K562 (cell line): Measurements from ENCODE around the gene CPZ. TPM values are rescaled to one million over a fixed set of nuclear protein-coding genes. Genes with fewer than 3 reads are reported as not detected.

Experiments used
- ATAC-seq: fragments of 200-7000 bp; cut with Tn5 transposase; 3 replicates; pipeline ENCODE4 v1.9.1; 2020; ENCODE audit warnings: moderate library complexity
- BruUV-seq: library from RNA; stranded (reverse); fragments of 400-500 nt; replicated peaks from 2 replicates; lab custom pipeline; 2021; lab: Mats Ljungman, UMichigan
- CTCF ChIA-PET: fragments of 300-600 bp; formaldehyde crosslinking; extraction: SDS; loops from one replicate; lab custom pipeline; 2021; ENCODE audit warnings: low intra/inter-chr PET ratio; lab: Yijun Ruan, JAX
- POLR2A ChIA-PET: fragments of 300-600, 350-650 bp; sonication (Branson Sonifier 250); formaldehyde crosslinking; extraction: SDS; loops from one replicate; lab custom pipeline; 2021; ENCODE audit warnings: antibody characterized with exemption, inconsistent platforms; lab: Yijun Ruan, JAX
- DNase-seq, 4 experiments: peaks; one replicate each; pipeline versions ENCODE4 v3.0.0 to v3.0.0-alpha.2; 2011 to 2018; ENCODE audit warnings: low spot score in 3 of 4, mixed read lengths in 3 of 4; ENCODE audit errors: extremely low read depth in 1 of 4
- FAIRE-seq: peaks from 2 replicates; lab custom pipeline; 2011; peaks lifted over from hg19 to GRCh38; lab: Jason Lieb, UNC
- H2AFZ ChIP-seq: 2 replicates; pipeline ENCODE4 v1.6.0; 2011; ENCODE audit warnings: low read depth, low read length, control low read depth, inconsistent platforms
- H3K27ac ChIP-seq: fragments of 200-600 bp; 3 replicates; pipeline ENCODE4 v1.8.0; 2011; ENCODE audit warnings: low read depth, mild to moderate bottlenecking, control low read depth, inconsistent platforms, low read length, moderate library complexity, mixed read lengths; ENCODE audit errors: extremely low read depth
- H3K27me3 ChIP-seq, 2 experiments: fragments of 300-600 bp in 1 of 2; 2 replicates in 1 of 2; 3 replicates in 1 of 2; pipeline versions ENCODE4 v1.6.0 to v1.8.0; 2011; ENCODE audit warnings: inconsistent platforms in 2 of 2, low read length in 2 of 2, mild to moderate bottlenecking in 1 of 2, mixed read lengths in 1 of 2, moderate library complexity in 1 of 2; ENCODE audit not compliant: control insufficient read depth in 2 of 2, insufficient read depth in 2 of 2
- H3K36me3 ChIP-seq: fragments of 300-600 bp; 3 replicates; pipeline ENCODE4 v1.8.0; 2011; ENCODE audit warnings: mild to moderate bottlenecking, low read length, inconsistent platforms; ENCODE audit not compliant: control insufficient read depth, insufficient read depth
- H3K4me1 ChIP-seq, 2 experiments: fragments of 200-600 bp in 1 of 2; replicated peaks in 1 of 2; 2 replicates in 1 of 2; 3 replicates in 1 of 2; pipeline versions ENCODE4 v1.5.1 to v1.8.0; 2011; ENCODE audit warnings: inconsistent platforms in 2 of 2, low read length in 2 of 2, mild to moderate bottlenecking in 1 of 2, mixed read lengths in 1 of 2, moderate library complexity in 1 of 2; ENCODE audit not compliant: control insufficient read depth in 2 of 2, insufficient read depth in 2 of 2
- H3K4me2 ChIP-seq: 2 replicates; pipeline ENCODE4 v1.6.1; 2011; ENCODE audit warnings: low read length, control low read depth, inconsistent platforms, mixed read lengths; ENCODE audit not compliant: insufficient read depth
- H3K4me3 ChIP-seq: fragments of 200-600 bp; sonication (generic), shearing (Covaris generic); 2 replicates; pipeline ENCODE4 v1.5.1; 2016; ENCODE audit warnings: control low read depth, inconsistent platforms
- H3K79me2 ChIP-seq: fragments of 200-600 bp; 3 replicates; pipeline ENCODE4 v1.8.0; 2011; ENCODE audit warnings: low read length, inconsistent platforms; ENCODE audit not compliant: control insufficient read depth, insufficient read depth
- H3K9ac ChIP-seq, 2 experiments: 2 replicates each; pipeline versions ENCODE4 v1.6.0 to v1.6.1; 2011; ENCODE audit warnings: low read depth in 2 of 2, low read length in 2 of 2, control low read depth in 1 of 2, inconsistent platforms in 1 of 2, mild to moderate bottlenecking in 1 of 2, mixed read lengths in 1 of 2; ENCODE audit not compliant: insufficient read depth in 1 of 2
- H3K9me1 ChIP-seq: one replicate; pipeline ENCODE4 v1.6.0; 2011; ENCODE audit warnings: inconsistent platforms, mild to moderate bottlenecking, low read length, moderate library complexity; ENCODE audit not compliant: control insufficient read depth, insufficient read depth
- H3K9me3 ChIP-seq: replicated peaks from 2 replicates; pipeline ENCODE4 v1.5.1; 2011; ENCODE audit warnings: low read depth, low read length, inconsistent platforms; ENCODE audit not compliant: control insufficient read depth, insufficient read depth
- H4K20me1 ChIP-seq: replicated peaks from 2 replicates; pipeline ENCODE4 v1.6.1; 2011; ENCODE audit warnings: low read length, inconsistent platforms, mixed read lengths; ENCODE audit not compliant: control insufficient read depth, insufficient read depth
- HDAC3 ChIP-seq: fragments of 450-650 bp; IDR thresholded peaks from 2 replicates; pipeline ENCODE4 v1.6.1; 2018; ENCODE audit warnings: borderline replicate concordance, mild to moderate bottlenecking, moderate library complexity; ENCODE audit not compliant: partially characterized antibody
- HNRNPL ChIP-seq: fragments of 200-400 bp; formaldehyde crosslinking; IDR thresholded peaks from 2 replicates; pipeline ENCODE4 v1.6.1; 2017; ENCODE audit warnings: low read depth, mild to moderate bottlenecking, low read length
- MYBL2 ChIP-seq, 2 experiments: fragments of 450-650 bp in 1 of 2; sonication (generic) in 1 of 2; formaldehyde crosslinking in 1 of 2; IDR thresholded peaks; 2 replicates each; pipeline versions ENCODE4 v1.6.1 to v1.8.1; 2017 to 2022; ENCODE audit warnings: borderline replicate concordance in 1 of 2, inconsistent platforms in 1 of 2, low read depth in 1 of 2, mild to moderate bottlenecking in 1 of 2, missing genetic modification reagents in 1 of 2, moderate library complexity in 1 of 2
- PCBP2 ChIP-seq: fragments of 200-400 bp; formaldehyde crosslinking; IDR thresholded peaks from 2 replicates; pipeline ENCODE4 v1.6.1; 2018; ENCODE audit warnings: low read length, low read depth, mild to moderate bottlenecking, moderate library complexity; ENCODE audit not compliant: poor library complexity, severe bottlenecking
- RNF2 ChIP-seq: sonication (generic); IDR thresholded peaks from 2 replicates; pipeline ENCODE4 v1.6.1; 2016
- SLC30A9 ChIP-seq: fragments of 250-450 bp; sonication (Bioruptor Pico); IDR thresholded peaks from 2 replicates; pipeline ENCODE4 v1.8.0; 2022; ENCODE audit warnings: mild to moderate bottlenecking, moderate library complexity
- SMC3 ChIP-seq: conservative IDR thresholded peaks from 2 replicates; pipeline ENCODE4 v1.6.1; 2011; ENCODE audit warnings: low read depth, low read length, improper control_type of control experiment; ENCODE audit not compliant: insufficient read depth
- TOE1 ChIP-seq, 2 experiments: fragments of 450-650 bp in 1 of 2; sonication (generic) in 1 of 2; formaldehyde crosslinking in 1 of 2; IDR thresholded peaks; 2 replicates each; pipeline versions ENCODE4 v1.7.1 to v1.8.0; 2016 to 2022; ENCODE audit warnings: borderline replicate concordance in 2 of 2, mild to moderate bottlenecking in 2 of 2, antibody characterized with exemption in 1 of 2, inconsistent platforms in 1 of 2, low read depth in 1 of 2, missing genetic modification reagents in 1 of 2, moderate library complexity in 1 of 2
- WGBS: fragments of 100-300 bp; shearing (Covaris generic); methylation state at CpG from one replicate; pipeline ENCODE4 v1.1.6; 2016; ENCODE audit warnings: low coverage, mixed read lengths; ENCODE audit not compliant: insufficient coverage; ENCODE audit errors: missing lambda C conversion rate; 5-methylcytosine and 5-hydroxymethylcytosine counted together
- in situ Hi-C: fragments of 300-500 bp; cut with MboI; formaldehyde crosslinking; loops from 4 replicates; pipeline ENCODE4 v1.15.0; 2018; ENCODE audit warnings: inconsistent platforms, mixed read lengths
- intact Hi-C: fragments of 100-400 bp; cut with micrococcal nuclease; formaldehyde crosslinking; loops from 2 replicates; pipeline ENCODE4 v1.14.2; 2022
- polyA plus RNA-seq, 8 experiments: library from polyadenylated mRNA; depleted of rRNA in 4 of 8; stranded (reverse) in 5 of 8; unstranded in 3 of 8; fragments of >200 nt; fragmentation: Nextera tagmentation in 2 of 8; fragmentation: Illumina TruSeq in 1 of 8; extraction: Ambion mirVana in 2 of 8; extraction: Trizol in 1 of 8; gene quantifications; 2 replicates each; pipeline versions ENCODE4 v1.2.1 to v1.2.3, GENCODE V29; 2011 to 2014; ENCODE audit warnings: inconsistent platforms in 1 of 8, missing spikeins in 1 of 8
- total RNA-seq, 7 experiments: library from RNA; depleted of rRNA in 6 of 7; stranded (reverse); fragments of >200 nt in 6 of 7; fragmentation: Illumina TruSeq in 2 of 7; extraction: Trizol in 2 of 7; gene quantifications; 2 replicates each; pipeline versions ENCODE4 v1.2.1 to v1.2.3, GENCODE V29; 2011 to 2021; ENCODE audit warnings: low replicate concordance in 1 of 7
- TF ChIP-seq, protein P1 (sequence below), 2 experiments: fragments of 450-650 bp in 1 of 2; IDR thresholded peaks; 2 replicates each; pipeline ENCODE4 v1.6.1; 2011 to 2017; ENCODE audit warnings: low read depth in 2 of 2, antibody characterized with exemption in 1 of 2, borderline replicate concordance in 1 of 2, low read length in 1 of 2, mild to moderate bottlenecking in 1 of 2, mixed read lengths in 1 of 2; ENCODE audit not compliant: control insufficient read depth in 1 of 2
- TF ChIP-seq, protein P2 (sequence below): sonication (generic); formaldehyde crosslinking; IDR thresholded peaks from 2 replicates; pipeline ENCODE4 v1.8.1; 2023; ENCODE audit warnings: mild to moderate bottlenecking, missing genetic modification reagents

The CPZ gene
- total and polyA plus RNA-seq, 9 of the 15 experiments (the other 6 are each of a cell fraction or from before 2014, with no cell fraction given), result 0.06 to 2.2 (median 1.2) TPM; not detected in 1

DNA sequence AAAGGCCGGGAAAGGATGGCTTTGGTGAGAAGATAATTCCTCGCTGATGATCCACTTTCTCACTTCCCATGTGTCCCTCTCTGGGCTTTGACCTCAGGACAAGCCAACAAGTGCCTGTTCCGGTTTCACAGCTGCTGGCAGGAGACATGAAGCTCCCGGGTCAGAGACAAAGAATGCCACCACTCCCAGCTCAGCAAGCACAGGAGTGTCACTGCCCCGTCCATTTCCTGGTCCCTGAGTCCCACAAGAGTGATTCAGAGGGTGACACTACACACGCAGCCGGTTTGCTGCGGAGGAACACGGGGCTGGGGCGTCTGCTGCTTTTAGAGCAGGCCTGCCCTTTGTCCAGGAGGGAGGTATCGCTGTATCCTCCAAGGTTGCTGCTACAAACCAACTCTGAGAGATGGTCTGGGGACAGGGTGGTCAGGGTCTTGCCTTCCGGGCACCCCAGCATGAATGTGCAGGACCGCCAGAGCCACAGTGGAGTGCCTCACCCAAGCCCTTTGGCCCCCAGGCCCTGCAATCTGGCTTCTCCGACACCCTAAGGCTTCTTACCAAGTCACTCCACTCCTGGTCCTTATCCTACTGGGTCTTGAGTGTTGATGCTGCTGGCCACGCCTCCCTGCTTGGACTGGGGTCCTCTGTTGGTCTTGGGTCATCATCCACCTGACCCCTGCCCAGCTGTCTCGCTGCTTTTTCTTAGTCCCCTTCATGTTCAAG, 49.5 kb downstream of the CPZ start:
- Histone ChIP-seq H3K36me3 (no peaks in the 10 kb centered on the region), H3K9me1 (no peaks in the 10 kb centered on the region), H3K27ac (no peak overlapping the region), H3K9ac (no peak overlapping the region), H3K4me1 (no peaks in the 10 kb centered on the region), H2AFZ (no peak overlapping the region), H3K4me2 (no peak overlapping the region), H3K27me3 (peaks cover 23 to 83% of the 10 kb centered on the region in 2 experiments; a peak in 4 of 5 replicates), H3K9me3 (no peaks in the 10 kb centered on the region), H3K4me3 (no peak overlapping the region), H3K79me2 (no peaks in the 10 kb centered on the region), H4K20me1 (peaks cover 3% of the 10 kb centered on the region; the same call in 1 of the 2 replicates)
- ChIA-PET POLR2A (no interaction called here), CTCF (no interaction called here)
- FAIRE-seq (no peak), ATAC-seq (no peak), DNase-seq (no peak)
- WGBS, result 1% methylated on average over 15 of the region's 16 CpGs
- intact Hi-C loops (no loop called here), in situ Hi-C loops (no loop called here)
- BruUV-seq, result no TSS peak
- no peak for TF ChIP-seq SLC30A9 (CRISPR knock-in tag)
- no peak for TF ChIP-seq SMC3
- TF ChIP-seq HDAC3, result no peak
- TF ChIP-seq TOE1 (IDR thresholded peaks at IDR 0.05; ENCODE audit: borderline replicate concordance), result no peak
- TF ChIP-seq TOE1 (CRISPR knock-in tag; IDR thresholded peaks at IDR 0.05; ENCODE audit: borderline replicate concordance, low read depth), result no peak
- no peak for TF ChIP-seq MYBL2 (IDR thresholded peaks at IDR 0.05; ENCODE audit: low read depth)
- no peak for TF ChIP-seq MYBL2 (CRISPR knock-in tag; IDR thresholded peaks at IDR 0.05; ENCODE audit: borderline replicate concordance)
- no peak for TF ChIP-seq PCBP2
- no peak for TF ChIP-seq RNF2
- TF ChIP-seq, protein P1, sequence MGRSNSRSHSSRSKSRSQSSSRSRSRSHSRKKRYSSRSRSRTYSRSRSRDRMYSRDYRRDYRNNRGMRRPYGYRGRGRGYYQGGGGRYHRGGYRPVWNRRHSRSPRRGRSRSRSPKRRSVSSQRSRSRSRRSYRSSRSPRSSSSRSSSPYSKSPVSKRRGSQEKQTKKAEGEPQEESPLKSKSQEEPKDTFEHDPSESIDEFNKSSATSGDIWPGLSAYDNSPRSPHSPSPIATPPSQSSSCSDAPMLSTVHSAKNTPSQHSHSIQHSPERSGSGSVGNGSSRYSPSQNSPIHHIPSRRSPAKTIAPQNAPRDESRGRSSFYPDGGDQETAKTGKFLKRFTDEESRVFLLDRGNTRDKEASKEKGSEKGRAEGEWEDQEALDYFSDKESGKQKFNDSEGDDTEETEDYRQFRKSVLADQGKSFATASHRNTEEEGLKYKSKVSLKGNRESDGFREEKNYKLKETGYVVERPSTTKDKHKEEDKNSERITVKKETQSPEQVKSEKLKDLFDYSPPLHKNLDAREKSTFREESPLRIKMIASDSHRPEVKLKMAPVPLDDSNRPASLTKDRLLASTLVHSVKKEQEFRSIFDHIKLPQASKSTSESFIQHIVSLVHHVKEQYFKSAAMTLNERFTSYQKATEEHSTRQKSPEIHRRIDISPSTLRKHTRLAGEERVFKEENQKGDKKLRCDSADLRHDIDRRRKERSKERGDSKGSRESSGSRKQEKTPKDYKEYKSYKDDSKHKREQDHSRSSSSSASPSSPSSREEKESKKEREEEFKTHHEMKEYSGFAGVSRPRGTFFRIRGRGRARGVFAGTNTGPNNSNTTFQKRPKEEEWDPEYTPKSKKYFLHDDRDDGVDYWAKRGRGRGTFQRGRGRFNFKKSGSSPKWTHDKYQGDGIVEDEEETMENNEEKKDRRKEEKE (IDR thresholded peaks at IDR 0.05; ENCODE audit: borderline replicate concordance in 1 of 2, control insufficient read depth in 1 of 2, low read depth in 2 of 2, low read length in 1 of 2), result no peak
- no peak for TF ChIP-seq HNRNPL
- TF ChIP-seq, protein P2, sequence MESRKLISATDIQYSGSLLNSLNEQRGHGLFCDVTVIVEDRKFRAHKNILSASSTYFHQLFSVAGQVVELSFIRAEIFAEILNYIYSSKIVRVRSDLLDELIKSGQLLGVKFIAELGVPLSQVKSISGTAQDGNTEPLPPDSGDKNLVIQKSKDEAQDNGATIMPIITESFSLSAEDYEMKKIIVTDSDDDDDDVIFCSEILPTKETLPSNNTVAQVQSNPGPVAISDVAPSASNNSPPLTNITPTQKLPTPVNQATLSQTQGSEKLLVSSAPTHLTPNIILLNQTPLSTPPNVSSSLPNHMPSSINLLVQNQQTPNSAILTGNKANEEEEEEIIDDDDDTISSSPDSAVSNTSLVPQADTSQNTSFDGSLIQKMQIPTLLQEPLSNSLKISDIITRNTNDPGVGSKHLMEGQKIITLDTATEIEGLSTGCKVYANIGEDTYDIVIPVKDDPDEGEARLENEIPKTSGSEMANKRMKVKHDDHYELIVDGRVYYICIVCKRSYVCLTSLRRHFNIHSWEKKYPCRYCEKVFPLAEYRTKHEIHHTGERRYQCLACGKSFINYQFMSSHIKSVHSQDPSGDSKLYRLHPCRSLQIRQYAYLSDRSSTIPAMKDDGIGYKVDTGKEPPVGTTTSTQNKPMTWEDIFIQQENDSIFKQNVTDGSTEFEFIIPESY, result no peak
